ENCODE data around the gene KRTAP5-4.

The KRTAP5-4 gene

GRCh38 chr11:1572197-1573076, 49.5 kb downstream of the KRTAP5-4 start, which contains the start of gene DUSP8:
DUSP8 (minus strand) TSS chr11:1572271; CDS start chr11:1565826, 6,445 bp downstream.
- peak; percentile 81 for DNase-seq (ENCODE audit: low read depth)
- H3K4me3 ChIP-seq (ENCODE audit: low read depth, low read length): peak within 1 kb of the TSS; percentile 42
- TF ChIP-seq, protein P1, sequence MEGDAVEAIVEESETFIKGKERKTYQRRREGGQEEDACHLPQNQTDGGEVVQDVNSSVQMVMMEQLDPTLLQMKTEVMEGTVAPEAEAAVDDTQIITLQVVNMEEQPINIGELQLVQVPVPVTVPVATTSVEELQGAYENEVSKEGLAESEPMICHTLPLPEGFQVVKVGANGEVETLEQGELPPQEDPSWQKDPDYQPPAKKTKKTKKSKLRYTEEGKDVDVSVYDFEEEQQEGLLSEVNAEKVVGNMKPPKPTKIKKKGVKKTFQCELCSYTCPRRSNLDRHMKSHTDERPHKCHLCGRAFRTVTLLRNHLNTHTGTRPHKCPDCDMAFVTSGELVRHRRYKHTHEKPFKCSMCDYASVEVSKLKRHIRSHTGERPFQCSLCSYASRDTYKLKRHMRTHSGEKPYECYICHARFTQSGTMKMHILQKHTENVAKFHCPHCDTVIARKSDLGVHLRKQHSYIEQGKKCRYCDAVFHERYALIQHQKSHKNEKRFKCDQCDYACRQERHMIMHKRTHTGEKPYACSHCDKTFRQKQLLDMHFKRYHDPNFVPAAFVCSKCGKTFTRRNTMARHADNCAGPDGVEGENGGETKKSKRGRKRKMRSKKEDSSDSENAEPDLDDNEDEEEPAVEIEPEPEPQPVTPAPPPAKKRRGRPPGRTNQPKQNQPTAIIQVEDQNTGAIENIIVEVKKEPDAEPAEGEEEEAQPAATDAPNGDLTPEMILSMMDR (conservative IDR thresholded peaks at IDR 0.05; ENCODE audit: low read depth, low read length): no peak

DNA sequence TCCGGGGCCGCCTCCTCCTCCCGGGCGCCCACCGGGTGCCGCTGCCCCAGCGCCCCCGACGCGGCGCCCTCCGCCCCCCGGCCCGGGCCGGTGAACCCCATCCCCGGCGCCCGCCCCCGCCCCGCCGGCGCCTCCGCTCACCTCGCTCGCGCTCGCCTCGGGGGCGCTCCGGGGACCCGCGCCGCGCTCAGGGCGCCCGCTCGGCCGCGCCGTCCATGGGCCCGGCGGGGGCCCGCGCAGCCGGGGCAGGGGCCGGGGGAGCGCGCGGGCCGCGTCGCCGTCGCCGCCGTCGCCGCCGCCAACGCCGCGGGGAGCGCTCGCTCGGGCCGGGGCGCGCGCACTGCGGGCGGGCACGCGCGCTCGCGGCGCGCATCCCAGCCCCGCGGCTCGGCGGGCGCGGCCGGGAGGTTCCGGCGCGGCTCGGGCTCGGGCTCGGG, 50.2 kb downstream of the KRTAP5-4 start:
- TF ChIP-seq, protein P1 (conservative IDR thresholded peaks at IDR 0.05; ENCODE audit: low read depth, low read length): no peak
- peak overlapping the region; percentile 42 for H3K4me3 ChIP-seq (ENCODE audit: low read depth, low read length)
- DNase-seq (ENCODE audit: low read depth): no peak

All from choroid plexus epithelial cell (primary cell).